NCI-H526 treated with DMSO at 0.1 percent for 48 hours (cell line): ENCODE results near the gene YPEL3.

Source experiments
- DNase-seq: peaks from one replicate; lab custom pipeline; 2025; lab: John Stamatoyannopoulos, UW

The YPEL3 gene

GRCh38 chr16:30049871-30050270 is 46.1 kb downstream of the YPEL3 start:
- no peak for DNase-seq

GRCh38 chr16:30046588-30046987 is 49.4 kb downstream of the YPEL3 start:
- DNase-seq: no peak

DNA sequence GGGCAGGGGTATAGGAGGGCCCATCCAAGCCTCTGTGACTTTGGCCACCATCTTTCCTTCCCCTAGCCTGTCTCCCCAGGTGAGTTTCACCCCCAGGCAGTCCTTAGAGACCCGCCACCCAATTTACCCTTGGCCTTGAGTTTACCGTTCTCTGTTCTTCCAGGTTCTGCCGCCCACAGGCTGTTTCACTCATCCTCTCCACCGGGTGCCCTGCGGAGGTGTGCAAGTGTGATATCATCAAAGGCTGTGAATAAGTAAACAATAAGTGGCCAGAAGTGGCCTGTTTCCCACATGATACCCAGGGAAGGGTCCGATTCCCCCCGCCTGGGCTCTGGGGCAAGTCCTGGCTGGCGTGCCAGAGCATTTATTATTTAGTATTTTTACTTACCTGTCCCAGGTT is 49.8 kb downstream of the YPEL3 start:
- no peak for DNase-seq
